ENCODE measurements around the gene ST7L. TPM values are rescaled to one million over a fixed set of nuclear protein-coding genes. Genes with fewer than 3 reads are reported as not detected.
"Not testable (repeated sequence)": the region's sequence is repeated elsewhere in the genome, so short reads cannot be mapped to it uniquely, and the experiment has no call there.

The ST7L gene
- total RNA-seq, 1 donor = 29.8 TPM

DNA sequence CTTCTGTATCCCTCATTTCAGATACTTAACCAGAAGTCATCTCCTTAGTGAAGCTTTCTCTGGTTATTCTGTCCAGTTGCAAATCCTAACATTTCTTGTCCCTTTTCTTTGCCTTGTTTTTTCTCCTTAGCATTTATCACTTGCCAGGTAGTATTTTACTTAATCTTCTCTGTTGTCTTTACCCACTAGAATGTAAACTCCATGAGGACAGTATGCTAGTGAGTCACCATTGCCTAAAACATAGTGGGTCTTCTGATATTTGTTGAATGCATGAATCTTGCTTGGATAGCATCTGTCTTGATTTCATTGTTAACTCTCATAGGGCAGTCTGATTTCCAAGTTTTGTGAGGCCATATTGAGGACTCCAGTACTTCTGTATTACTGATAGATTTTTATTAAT lies 10.3 kb upstream of the ST7L start:
- no peak for TF ChIP-seq CTCF (IDR thresholded peaks at IDR 0.05; ENCODE audit: insufficient read depth, low read depth, low read length)

GRCh38 chr1:112628516-112628915 lies 9.6 kb upstream of the ST7L start:
- H3K4me3 ChIP-seq (ENCODE audit: low read depth, low read length) = no peak overlapping the region
- no peak for DNase-seq (ENCODE audit: low read depth)
- TF ChIP-seq CTCF (IDR thresholded peaks at IDR 0.05; ENCODE audit: insufficient read depth, low read depth, low read length) = no peak

More for the DNA sequence above, 10.3 kb upstream of the ST7L start:
- H3K4me3 ChIP-seq (ENCODE audit: low read depth, low read length) = no peak overlapping the region
- no peak for DNase-seq (ENCODE audit: low read depth)

- no peak for TF ChIP-seq CTCF (IDR thresholded peaks at IDR 0.05; ENCODE audit: insufficient read depth, low read depth, low read length)
Observed at GRCh38 chr1:112626887-112627286, 7.9 kb upstream of the ST7L start.

GRCh38 chr1:112626193-112626592 lies 7.3 kb upstream of the ST7L start:
- TF ChIP-seq CTCF (IDR thresholded peaks at IDR 0.05; ENCODE audit: insufficient read depth, low read depth, low read length) = no peak
- H3K4me3 ChIP-seq (ENCODE audit: low read depth, low read length) = no peak overlapping the region
- no peak for DNase-seq (ENCODE audit: low read depth)

More at GRCh38 chr1:112626887-112627286, 7.9 kb upstream of the ST7L start:
- H3K4me3 ChIP-seq (ENCODE audit: low read depth, low read length) = no peak overlapping the region
- DNase-seq (ENCODE audit: low read depth) = no peak

DNA sequence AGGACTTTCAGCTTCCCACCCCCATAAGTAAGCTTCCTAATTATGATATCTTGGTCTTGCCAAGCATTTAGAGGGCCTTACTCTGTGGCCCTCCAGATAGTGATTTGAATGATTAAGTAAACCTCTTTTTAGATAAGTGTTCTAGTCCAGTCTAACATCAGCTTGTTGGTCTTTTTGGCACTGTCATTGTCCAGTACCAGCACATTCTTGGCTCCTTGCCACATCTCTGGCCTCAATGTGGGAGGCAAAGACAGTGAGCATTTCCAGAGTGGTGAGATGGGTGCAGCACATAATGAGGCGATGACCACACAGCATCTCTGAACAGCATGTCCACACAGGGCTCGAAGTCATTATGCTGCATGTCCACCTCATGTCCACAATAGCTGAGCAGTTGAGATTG lies 6.8 kb upstream of the ST7L start:
- no peak for TF ChIP-seq CTCF (IDR thresholded peaks at IDR 0.05; ENCODE audit: insufficient read depth, low read depth, low read length)
- no peak overlapping the region for H3K4me3 ChIP-seq (ENCODE audit: low read depth, low read length)
- peak; percentile 51 for DNase-seq (ENCODE audit: low read depth)

GRCh38 chr1:112624493-112624892 lies 5.6 kb upstream of the ST7L start:
- DNase-seq (ENCODE audit: low read depth); H3K4me3 ChIP-seq (ENCODE audit: low read depth, low read length): not testable (repeated sequence)

DNA sequence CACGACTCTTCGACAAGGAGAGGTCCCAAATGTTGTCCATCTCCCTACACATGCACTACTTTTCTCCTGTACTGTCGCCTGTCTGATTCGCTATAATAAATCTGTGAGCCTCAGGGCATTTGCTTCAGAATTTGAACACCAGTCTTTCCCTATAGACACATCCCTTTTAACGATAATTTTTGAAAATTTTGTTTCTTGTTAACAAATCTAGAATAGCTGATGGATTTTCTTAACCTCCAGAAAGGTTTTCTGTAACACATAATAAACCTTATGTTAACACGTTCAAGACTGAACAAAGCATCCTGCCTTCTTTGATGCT lies 1.4 kb upstream of the ST7L start:
- no peak for TF ChIP-seq CTCF (IDR thresholded peaks at IDR 0.05; ENCODE audit: insufficient read depth, low read depth, low read length)
- DNase-seq (ENCODE audit: low read depth) = no peak
- H3K4me3 ChIP-seq (ENCODE audit: low read depth, low read length) = peak overlapping the region; percentile 96
